NCI-H524 (cell line): ENCODE measurements around the gene TMEM135.

Experiments used
- DNase-seq, 2 experiments: peaks; one replicate each; lab custom pipeline; 2025; lab: John Stamatoyannopoulos, UW

TMEM135 gene

DNA sequence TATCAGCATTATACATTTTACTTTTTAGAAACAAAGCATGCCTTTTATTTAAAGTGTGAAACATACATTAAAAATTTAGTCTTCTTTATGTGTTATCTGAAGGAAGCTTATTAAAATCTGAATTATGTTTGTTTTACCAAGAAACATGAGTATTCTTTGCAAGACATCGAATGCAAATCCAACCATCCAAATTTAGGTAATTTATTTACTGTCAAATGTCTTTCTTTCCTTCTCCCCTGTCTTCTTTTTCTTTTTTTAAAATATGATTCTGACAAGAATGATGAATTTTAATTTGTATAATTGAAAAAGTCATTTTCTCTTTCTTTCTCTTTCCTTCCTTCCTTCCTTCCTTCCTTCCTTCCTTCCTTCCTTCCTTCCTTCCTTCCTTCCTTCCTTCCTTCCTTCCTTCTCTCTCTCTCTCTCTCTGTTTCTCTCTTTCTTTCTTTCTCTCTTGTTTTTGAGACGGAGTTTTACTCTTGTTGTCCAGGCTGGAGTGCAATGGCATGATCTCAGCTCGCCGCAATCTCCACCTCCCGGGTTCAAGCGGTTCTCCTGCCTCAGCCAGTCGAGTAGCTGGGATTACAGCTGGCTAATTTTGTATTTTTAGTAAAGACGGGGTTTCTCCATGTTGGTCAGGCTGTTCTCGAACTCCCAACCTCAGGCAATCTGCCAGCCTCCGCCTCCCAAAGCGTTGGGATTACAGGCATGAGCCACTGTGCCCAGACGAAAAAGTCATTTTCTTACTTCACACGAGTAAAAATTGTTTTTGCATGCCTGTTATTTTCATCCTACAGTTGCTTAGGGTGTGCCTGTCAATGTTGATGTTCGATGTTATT is 157.5 kb downstream of the TMEM135 start:
- no peak for DNase-seq

DNA sequence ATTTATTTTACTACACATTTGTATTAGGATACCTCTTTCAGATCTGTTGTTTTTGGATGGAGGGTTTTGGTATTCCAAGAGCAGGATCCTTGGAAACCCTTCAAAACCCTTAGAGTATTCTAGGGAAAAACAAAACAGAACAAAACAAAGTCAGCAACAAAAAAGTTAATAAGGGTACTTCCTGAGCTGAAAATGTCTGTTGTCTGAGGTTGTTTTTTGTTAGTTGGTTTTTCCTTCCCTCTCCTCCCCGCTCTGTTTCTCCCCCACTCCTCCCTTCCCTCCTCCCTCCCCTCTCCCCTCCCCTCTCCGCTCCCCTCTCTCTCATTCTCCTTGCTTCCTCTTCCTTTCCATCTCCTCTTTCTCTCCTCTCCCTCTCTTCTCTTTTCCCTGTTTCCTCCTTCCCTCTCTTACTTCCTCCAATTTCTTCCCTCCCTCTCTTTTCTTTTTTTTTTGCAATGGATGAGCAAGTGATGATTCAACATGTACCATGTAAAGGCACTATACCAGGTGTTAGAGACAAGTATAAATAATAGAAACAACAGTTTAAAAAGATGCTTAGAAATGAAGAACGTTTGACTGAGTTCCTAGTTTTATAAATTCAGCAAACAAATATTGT is 160.6 kb downstream of the TMEM135 start:
- DNase-seq, result no peak

DNA sequence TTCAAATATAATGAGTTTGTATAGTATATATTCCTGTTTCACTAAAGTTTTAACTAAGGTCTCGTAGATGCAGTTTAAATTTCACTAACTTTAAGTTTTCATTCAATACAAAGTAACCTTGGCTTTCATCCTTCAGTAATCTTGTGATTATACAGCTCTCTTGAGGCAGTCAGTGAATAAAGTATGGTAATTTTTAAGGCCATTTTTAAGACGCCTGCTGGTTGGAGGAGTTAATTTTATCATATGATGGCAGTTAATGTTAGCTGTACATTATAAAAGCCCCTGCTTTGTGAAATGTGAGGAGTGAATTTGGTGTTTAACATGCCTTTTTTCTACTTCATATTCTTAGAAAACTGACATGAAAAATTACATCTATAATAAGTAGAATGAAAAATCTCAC is 163.6 kb downstream of the TMEM135 start:
- DNase-seq, result no peak

DNA sequence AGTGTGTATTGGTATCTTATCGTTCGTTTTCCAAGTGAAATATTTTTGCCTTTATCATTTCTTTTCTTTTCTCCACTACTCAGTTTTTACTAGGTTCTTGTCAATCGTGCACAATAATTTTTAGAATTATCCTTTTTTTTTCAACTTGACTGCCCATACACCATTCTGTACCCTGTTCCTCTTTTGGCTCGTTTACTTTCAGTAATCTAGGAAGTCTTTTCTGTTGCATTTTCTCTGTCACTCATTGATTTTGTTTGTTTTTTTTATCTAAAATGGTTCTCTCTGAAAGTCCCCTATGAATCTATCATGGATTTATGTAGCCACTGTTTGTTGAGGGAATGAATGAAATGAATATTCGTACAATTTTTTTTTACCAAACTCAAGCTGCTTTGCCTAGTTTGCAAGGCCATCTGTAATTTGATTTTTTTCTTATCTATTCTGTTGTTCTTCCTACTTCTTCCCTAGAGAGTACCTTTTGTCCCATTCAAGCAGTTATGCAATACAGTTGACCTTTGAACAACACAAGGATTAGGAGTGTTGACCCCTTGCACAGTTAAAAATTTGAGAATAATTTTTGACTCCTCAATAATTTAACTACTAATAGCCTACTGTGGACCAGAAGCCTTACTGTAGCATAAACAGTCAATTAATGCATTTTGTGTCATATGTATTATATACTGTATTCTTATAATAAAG is 166.3 kb downstream of the TMEM135 start:
- no peak for DNase-seq

DNA sequence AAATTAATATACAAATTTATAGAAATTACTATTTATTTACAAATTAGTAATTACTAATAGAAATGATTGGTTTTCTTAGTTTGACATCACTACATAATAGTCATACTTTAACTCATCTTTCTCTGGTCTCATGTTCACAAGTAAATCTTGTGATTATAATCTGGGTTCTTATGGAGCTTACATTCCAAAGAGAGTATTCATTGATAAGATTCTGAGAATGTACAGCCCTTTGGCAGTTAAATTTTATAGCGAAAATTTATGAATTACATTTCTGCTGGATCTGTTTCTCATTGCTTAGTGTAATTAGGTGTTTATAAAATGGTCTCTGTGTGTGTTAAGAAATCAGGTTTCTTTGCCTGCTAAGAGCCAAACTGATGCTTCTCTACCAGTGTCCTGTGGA is 175.2 kb downstream of the TMEM135 start:
- no peak for DNase-seq

DNA sequence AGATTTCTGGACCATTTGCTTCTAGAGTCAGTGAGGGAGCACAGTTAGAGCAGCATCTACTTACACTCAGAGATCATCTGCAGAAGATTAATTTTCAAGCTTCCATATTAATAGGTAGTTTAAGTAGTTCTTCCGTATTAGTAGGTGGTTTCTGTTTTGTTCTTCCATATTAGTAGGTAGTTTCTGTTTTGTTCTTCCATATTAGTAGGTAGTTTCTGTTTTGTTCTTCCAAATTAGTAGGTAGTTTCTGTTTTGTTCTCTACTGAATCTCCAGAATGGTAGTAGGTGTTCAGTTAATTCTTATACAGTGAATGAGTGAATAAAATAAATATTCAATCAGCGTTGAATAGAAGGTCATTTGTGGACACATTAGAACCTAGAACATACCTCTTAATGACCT is 175.7 kb downstream of the TMEM135 start:
- no peak for DNase-seq

- DNase-seq, result no peak
Observed at GRCh38 chr11:87215236-87215635, 177.5 kb downstream of the TMEM135 start.

GRCh38 chr11:87219266-87219665 is 181.5 kb downstream of the TMEM135 start:
- no peak for DNase-seq

- no peak for DNase-seq
Observed at GRCh38 chr11:87223816-87224215, 186.1 kb downstream of the TMEM135 start.

- no peak for DNase-seq
Observed at GRCh38 chr11:87224486-87224885, 186.8 kb downstream of the TMEM135 start.

- DNase-seq, result no peak
Observed at GRCh38 chr11:87228820-87229219, 191.1 kb downstream of the TMEM135 start.

GRCh38 chr11:87230995-87231394 is 193.3 kb downstream of the TMEM135 start:
- DNase-seq, result no peak

DNA sequence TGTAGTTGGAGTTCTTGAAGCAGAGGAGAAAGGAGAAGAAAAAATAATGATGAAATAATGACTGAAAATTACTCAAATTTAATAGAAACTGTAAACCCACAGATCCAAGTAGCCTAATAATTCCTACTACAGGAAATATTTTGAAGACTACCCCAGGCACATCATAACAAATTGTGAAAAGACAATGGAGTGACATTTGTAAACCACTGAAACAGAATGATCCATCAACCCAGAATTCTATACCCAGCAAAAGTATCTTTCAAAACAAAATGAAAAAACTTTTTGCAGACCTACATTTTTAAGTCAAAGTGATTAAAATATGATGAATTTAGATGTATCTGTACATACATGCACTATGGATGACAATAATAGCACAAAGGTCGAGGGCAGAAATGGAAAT is 194.6 kb downstream of the TMEM135 start:
- no peak for DNase-seq

DNA sequence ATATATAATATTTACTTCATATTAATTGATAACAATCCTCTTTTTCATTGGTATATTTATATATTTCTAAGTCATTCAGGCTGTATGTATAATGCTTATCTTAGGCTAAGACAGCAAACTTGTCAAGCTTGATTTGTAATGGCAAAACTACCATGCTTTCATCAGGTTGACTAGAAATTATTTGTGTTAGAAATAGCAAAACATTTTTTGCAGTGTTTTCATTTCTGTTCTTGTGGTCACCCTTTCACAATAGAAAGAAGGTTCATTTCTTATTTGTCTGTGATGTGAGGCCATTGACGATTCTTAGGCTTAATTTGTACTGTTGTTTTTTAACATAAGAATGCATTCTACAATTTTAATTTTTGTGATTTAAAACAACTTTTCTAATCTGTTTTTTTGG is 197.6 kb downstream of the TMEM135 start:
- no peak for DNase-seq

DNA sequence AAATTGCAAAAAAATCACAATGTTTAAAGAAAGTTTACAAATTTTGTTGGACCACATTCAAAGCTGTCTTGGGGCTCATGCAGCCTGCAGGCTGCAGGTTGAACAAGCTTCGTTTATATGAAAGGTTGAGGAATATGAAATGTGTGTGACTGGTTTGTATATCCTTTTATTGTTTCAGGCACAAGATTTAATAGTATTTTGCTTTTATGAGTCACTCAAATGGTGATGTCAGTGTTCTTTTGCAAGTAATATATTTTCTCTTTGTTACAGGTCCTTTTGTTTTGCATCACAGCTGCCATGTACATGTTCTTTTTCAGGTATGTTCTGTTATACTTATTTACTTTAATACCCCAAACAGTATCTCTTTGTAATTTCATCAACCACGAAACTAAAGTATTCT is 198.6 kb downstream of the TMEM135 start:
- DNase-seq, result no peak

GRCh38 chr11:87239001-87239400 is 201.3 kb downstream of the TMEM135 start:
- no peak for DNase-seq

DNA sequence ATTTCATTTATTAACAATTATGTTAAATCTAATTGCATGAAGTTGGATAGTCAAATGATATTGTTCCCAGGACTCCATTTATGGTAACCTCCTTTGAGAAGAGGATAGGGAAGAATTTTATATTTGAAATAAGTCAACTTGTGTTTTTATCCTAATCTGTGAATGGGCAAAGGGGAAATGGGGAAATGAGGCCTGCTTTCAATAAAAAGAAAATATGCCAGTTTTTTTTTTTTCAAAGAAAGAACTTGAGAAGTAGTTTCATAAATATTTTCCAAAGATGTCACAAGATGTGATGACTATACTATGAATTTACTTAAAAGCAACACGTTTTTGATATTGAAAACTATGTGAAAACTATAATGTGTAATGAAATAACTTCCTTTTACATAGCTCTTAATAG is 201.8 kb downstream of the TMEM135 start:
- no peak for DNase-seq

DNA sequence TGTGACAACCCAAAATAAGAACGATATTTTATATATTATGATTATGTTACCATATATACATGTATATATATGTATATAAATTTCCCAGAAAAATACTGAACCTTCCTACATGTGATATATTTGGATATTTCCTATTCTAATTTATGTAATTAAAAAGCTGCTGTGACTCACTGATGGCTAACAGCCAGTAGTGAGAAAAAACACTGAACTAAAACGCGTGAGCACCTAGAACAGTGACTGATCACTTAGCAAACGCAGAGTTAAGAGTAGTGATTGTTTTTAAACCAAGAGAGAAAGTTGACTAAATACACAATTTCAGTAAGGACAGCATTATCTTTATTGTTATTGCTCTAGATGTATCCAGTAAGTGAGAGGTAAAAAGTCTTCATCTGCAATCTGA is 213.8 kb downstream of the TMEM135 start:
- no peak for DNase-seq

DNA sequence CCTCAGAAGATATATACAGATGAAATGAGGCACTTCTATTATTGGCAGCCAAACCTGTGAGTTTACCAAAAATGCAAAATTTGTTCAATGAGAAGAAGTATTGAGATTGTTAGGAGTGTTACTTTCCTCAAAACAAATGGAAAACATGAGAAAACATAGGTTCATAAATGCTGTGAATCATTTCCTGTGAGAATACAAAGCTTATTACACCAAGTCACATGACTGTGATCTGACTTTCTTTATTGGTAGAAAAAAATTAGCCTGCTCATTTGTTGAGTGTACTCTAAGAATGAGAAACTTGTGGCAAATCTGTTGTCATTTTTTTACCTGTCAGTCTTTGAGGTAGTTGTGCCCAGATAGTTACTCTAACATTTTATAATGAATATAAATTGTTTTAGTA is 215.1 kb downstream of the TMEM135 start:
- no peak for DNase-seq

- DNase-seq, result no peak
Observed at GRCh38 chr11:87254562-87254961, 216.8 kb downstream of the TMEM135 start.

GRCh38 chr11:87255589-87255988 is 217.9 kb downstream of the TMEM135 start:
- no peak for DNase-seq

- DNase-seq, result no peak
Observed at GRCh38 chr11:87256694-87257340, 219.1 kb downstream of the TMEM135 start.
